DMS53 treated with DMSO at 0.1 percent for 48 hours (cell line): Measurements from ENCODE around the gene ALG12.

Source experiments
- DNase-seq: peaks from one replicate; lab custom pipeline; 2025; ENCODE audit not compliant: unreplicated experiment; lab: John Stamatoyannopoulos, UW

Gene ALG12

GRCh38 chr22:49892226-49892899, 25.9 kb downstream of the ALG12 start:
- no peak for DNase-seq

DNA sequence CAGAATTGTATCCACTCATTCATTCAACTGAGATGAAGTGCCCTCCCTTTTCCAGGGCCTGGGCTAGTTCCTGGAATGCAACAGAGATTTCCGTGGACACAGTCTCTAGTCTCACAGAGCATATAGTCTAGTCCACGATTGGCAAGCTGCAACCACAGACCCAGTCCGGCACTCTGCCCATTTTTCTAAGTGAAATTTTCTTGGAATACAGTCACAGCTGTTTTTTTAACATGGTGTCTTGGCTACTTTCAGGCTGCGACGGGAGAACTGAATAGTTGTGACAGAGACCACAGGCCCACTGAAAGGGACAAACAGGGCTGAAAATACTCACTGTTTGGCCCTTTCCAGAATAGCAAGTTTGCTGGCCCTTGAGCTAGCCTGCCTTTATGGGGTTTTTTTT, 29.2 kb downstream of the ALG12 start:
- DNase-seq = no peak

GRCh38 chr22:49887702-49888101, 30.5 kb downstream of the ALG12 start:
- no peak for DNase-seq

GRCh38 chr22:49887064-49887451, 31.2 kb downstream of the ALG12 start:
- DNase-seq = no peak

DNA sequence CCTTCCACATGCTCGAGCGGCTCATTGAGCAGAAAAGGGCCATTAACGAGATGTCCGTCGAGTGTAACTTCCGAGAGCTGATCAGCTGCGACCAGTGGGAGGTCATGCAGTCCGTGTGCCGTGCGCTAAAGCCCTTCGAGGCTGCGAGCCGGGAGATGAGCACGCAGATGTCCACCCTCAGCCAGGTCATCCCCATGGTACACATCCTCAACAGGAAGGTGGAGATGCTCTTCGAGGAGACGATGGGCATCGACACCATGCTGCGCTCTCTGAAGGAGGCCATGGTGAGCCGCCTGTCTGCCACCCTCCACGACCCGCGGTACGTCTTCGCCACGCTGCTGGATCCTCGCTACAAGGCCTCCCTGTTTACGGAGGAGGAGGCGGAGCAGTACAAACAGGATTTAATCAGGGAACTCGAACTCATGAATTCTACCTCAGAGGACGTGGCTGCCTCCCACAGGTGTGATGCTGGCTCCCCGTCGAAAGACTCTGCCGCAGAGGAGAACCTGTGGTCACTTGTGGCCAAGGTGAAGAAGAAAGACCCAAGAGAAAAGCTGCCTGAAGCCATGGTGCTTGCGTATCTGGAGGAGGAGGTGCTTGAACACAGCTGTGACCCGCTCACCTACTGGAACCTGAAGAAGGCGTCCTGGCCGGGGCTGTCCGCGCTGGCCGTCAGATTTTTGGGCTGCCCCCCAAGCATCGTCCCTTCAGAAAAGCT, 31.7 kb downstream of the ALG12 start:
- no peak for DNase-seq

- no peak for DNase-seq
These were observed 32.4 kb downstream of the ALG12 start for GRCh38 chr22:49885881-49886280.

DNA sequence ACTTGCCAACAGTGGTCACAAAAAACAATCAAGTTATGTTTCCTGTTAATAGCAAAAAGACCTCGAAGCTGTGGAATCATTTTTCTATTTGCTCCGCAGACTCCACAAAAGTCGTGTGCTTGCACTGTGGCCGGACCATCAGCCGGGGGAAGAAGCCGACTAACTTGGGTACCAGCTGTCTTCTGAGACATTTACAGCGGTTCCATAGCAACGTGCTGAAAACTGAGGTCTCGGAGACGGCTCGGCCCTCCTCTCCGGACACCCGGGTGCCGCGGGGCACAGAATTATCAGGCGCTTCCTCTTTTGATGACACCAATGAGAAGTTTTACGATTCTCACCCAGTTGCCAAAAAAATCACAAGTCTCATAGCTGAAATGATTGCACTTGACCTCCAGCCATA, 33.0 kb downstream of the ALG12 start:
- no peak for DNase-seq

- no peak for DNase-seq
These were observed 33.6 kb downstream of the ALG12 start for GRCh38 chr22:49884503-49885260.

GRCh38 chr22:49884075-49884474, 34.2 kb downstream of the ALG12 start:
- no peak for DNase-seq

DNA sequence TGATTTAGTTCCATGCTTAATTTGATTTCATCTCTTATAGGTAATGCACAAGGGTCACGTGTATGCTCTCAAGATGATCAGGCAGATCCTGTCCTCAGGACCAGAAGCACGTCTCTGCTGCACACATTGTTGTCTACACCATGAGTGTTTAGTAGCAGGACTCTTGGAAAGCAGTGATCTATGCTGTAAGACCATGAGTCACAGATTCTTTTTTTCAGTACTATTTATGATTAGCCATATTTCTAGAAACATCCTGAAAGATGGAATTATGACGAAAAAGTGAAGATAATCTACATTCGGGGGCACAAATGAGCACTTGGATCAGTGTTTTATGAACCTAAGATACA, 35.0 kb downstream of the ALG12 start:
- DNase-seq = no peak

DNA sequence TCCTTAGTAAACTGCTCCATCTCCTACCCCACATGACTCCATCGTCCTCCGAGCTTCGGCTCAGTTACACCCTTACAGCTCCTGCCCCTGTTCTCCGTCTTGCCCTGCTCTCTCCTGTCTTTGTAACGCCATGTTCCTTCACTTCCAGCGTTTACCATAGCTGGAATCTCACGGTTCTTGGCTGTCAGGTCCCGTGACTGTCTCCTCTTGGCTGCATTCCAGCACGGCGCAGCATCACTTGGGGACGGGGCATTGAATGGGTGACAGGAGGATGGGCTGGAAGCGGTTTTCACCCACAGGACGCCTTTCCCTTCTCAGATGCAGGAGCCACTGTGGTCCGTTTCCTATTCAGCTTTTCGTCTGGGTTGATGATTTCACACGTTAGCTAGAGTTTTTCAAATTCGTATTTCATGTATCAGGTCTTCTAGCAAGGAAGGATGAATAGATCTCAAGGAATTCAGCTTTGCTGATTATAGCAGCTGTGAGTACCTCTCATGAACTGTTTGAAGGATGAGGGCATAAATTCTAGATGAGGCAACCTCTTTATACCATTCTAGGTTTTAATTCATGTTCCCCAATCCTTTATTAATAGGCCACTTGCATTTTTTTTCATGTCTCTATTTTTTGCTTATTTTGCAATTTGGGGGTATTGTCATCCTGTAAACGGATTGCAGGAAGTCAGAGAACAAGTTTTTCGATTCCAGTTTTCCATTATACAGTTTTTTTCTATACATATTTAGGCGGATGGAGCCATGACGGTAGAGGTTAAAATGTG, 35.5 kb downstream of the ALG12 start:
- DNase-seq = no peak

DNA sequence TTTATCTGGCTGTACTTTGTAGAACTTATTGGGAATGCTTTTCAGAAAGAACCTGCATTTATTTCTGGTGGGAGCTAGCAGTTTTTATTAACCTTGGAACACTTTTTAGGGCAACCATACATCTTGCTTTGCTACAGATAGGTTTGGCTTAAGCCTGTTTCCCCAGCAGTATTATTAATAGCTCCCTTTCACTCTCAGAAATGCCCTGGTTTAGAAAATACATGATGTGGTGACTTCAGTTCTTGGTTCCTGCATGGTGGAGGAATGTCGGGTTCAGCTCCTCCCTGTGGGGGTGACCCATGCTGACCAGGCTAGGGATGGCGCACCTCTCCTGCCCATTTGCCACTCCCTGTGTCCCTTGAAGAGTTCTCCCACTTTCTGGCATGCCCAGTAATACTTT, 36.4 kb downstream of the ALG12 start:
- DNase-seq = no peak

GRCh38 chr22:49880281-49880680, 38.0 kb downstream of the ALG12 start:
- no peak for DNase-seq

DNA sequence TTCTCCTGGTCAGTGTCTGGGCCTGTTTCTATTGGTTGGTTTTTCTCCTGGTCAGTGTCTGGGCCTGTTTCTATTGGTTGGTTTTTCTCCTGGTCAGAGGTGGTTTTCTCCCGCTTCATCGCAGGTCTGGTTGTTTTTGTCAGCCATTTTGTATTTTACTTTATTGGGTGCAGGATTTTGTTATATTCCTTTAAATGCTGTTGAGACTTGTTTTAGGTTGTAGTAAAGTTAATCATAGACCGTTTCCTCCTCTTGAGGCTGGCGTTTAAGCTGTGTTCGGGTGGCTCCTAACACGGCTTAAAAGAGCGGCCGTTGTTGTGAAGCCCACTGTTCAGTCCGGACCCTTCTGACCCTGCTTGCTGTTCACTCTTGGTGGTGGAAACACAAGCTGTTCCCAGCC, 38.4 kb downstream of the ALG12 start:
- no peak for DNase-seq

- DNase-seq = no peak
These were observed 40.0 kb downstream of the ALG12 start for GRCh38 chr22:49878206-49878605.

- DNase-seq = no peak
These were observed 40.6 kb downstream of the ALG12 start for GRCh38 chr22:49877642-49878041.

GRCh38 chr22:49873228-49873940, 44.9 kb downstream of the ALG12 start:
- DNase-seq = no peak

DNA sequence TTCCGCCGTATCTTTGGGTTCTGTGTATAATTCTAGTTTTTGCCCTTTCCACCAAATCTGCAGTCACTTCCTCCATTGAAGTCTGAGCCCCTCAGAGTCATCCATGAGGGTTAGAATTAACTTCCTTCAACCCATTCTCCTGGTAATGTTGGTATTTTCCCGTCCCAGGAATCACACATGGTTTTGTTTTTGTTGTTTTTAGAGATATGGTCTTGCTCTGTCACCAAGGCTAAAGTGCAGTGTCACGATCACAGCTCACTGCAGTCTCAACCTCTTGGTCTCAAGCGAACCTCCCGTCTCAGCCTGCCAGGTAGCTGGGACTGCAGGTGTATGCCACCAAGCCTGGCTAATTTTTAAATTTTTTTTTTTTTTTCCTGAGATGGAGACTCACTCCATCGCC, 45.9 kb downstream of the ALG12 start:
- no peak for DNase-seq

GRCh38 chr22:49871482-49871881, 46.8 kb downstream of the ALG12 start:
- no peak for DNase-seq

- no peak for DNase-seq
These were observed 48.2 kb downstream of the ALG12 start for GRCh38 chr22:49869845-49870712.
